ENCODE measurements around the gene DIS3L2.

The DIS3L2 gene

DNA sequence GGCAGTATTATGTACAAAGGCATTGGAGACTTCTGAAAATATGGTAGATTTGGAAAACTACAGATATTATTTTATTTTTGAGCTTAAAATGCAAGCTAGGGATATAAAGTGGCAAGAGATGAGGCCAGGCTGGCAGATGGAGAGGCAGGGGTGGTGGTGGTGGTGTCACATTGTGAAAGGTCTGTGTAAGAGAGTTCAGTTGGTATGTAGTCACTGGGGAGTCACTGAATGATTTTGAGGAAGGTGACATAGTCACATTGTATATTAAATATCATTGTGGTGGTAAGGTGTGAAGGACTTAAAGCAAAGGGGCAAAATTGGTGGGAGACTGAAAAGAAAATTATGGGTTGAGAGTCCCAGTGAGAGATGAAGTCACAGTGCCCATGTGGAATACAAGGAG, 82.5 kb downstream of the DIS3L2 start:
- in situ Hi-C loops (cut with MboI; ENCODE audit: low sequenced_read_pairs) = no loop called here

- in situ Hi-C loops (cut with MboI; ENCODE audit: low sequenced_read_pairs) = no loop called here
Measured at GRCh38 chr2:232049350-232049749, 87.8 kb downstream of the DIS3L2 start.

- in situ Hi-C loops (cut with MboI; ENCODE audit: low sequenced_read_pairs) = no loop called here
Measured at GRCh38 chr2:232052591-232052990, 91.1 kb downstream of the DIS3L2 start.

DNA sequence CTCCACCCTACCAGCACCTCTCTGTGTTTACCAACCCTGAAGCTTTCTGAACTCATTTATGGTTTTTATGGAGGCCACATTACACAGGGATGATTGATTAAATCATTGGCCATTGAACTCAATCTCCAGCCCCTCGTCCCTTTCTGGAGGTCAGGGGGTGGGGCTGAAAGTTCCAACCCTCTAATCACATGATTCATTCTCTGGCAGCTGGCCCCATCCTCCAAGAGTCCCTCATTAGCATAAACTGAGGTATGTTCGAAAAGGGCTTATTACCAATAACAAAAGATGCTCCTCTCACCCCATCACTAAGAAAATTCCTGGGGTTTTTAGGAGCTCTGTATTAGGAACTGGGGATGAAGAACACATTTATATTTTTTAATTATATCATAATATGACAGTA, 92.3 kb downstream of the DIS3L2 start:
- in situ Hi-C loops (cut with MboI; ENCODE audit: low sequenced_read_pairs) = no loop called here

- in situ Hi-C loops (cut with MboI; ENCODE audit: low sequenced_read_pairs) = no loop called here
Measured at GRCh38 chr2:232058063-232058877, 96.8 kb downstream of the DIS3L2 start.

GRCh38 chr2:232058931-232059330, 97.4 kb downstream of the DIS3L2 start:
- in situ Hi-C loops (cut with MboI; ENCODE audit: low sequenced_read_pairs) = no loop called here

DNA sequence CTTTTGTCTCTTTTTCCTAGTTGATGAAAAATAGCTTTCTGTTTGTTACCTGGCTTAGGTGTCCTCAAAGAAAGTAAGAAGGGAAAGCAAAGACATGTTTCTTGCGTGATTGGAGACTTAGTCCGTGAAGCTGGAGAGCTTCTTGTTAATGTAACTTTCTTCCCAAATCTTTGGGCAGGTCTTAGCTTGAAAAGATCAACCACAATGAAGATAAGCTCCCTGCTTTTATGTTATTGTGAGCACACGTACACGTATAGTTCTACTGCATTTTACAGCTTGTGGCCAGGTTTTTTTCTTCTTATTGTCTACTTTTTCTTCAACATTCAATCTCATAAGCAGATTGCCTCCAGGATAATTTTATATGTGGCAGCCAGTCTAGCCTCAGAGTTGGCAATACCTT, 99.8 kb downstream of the DIS3L2 start:
- in situ Hi-C loops (cut with MboI; ENCODE audit: low sequenced_read_pairs) = no loop called here

DNA sequence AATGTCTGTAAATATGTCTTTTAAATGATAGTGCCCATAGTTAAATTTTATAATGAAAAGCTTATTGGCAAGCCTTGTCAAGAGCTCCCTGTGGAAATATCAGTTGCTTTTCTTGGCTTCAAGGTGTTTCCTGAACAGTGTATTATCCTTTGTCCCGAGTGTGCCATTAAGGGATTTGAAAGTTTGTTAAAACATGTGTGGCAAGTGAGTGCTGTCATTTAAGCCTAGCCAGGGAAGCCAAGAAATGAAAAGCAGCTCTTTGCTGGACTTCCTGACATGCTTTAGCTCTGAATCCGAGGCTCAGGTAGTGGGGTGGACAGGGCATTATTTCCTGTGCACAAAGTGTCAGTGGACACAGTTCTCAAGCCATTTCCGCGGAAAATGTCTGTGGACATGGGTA, 111.5 kb downstream of the DIS3L2 start:
- in situ Hi-C loops (cut with MboI; ENCODE audit: low sequenced_read_pairs) = no loop called here

GRCh38 chr2:232073699-232074098, 112.2 kb downstream of the DIS3L2 start:
- in situ Hi-C loops (cut with MboI; ENCODE audit: low sequenced_read_pairs) = no loop called here

- in situ Hi-C loops (cut with MboI; ENCODE audit: low sequenced_read_pairs) = no loop called here
Measured at GRCh38 chr2:232075080-232075479, 113.6 kb downstream of the DIS3L2 start.

DNA sequence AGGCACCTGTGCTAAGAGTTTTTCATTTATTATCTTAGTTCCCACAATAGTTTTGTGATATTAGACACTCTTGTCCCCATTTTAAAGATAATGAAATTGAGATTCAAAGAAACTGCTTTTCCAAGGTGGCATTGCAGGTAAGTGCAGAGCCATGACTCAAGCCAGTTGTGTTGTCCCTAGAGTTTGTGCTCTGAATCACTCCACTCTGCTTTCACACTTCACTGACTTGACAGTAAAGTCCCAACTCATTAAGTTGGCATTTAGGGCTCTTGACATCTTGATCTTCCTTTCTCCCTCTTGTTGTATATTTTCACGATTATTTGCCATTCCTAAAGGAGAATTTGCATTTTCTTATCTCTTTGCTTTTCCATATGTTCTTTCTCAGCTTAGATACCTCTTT, 114.3 kb downstream of the DIS3L2 start:
- in situ Hi-C loops (cut with MboI; ENCODE audit: low sequenced_read_pairs) = no loop called here

DNA sequence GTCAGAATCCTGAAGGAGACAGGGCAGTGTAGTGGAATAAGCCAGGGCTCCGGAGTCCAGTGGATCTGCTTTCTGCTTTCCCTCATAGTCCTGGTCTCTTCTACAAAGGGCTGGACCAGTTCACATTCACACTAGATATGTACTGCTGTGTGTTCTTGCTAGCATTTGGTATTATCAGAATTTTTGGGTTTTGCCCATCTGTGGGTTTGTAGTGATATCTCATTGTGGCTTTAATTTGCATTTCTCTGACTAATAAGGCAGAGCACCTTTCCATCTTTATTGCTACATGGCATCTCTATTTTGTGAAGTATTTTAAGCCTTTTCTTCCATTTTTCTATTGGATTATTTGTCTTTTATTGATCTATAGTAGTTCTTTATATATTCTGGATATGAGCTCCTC, 114.8 kb downstream of the DIS3L2 start:
- in situ Hi-C loops (cut with MboI; ENCODE audit: low sequenced_read_pairs) = no loop called here

DNA sequence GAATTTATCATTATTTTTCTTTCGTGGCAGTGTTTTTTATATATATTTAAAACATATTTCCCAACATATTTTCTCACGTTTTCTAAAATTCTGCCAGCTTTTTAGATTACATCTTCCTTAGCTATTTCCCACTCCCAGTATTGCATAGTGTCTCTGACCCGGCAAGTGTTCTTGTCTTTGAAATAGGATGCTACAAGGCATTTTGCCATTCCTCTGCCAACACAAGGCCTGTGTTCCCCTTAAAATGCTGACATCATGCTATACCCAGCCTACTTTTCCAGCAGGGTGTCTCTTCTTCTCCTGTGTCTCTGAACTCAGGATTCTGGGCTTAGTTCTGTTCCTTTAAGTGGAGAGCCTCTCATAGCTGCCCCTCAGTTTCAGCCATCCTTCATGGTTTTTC, 115.2 kb downstream of the DIS3L2 start:
- in situ Hi-C loops (cut with MboI; ENCODE audit: low sequenced_read_pairs) = no loop called here

GRCh38 chr2:232085164-232085563, 123.7 kb downstream of the DIS3L2 start:
- in situ Hi-C loops (cut with MboI; ENCODE audit: low sequenced_read_pairs) = no loop called here

DNA sequence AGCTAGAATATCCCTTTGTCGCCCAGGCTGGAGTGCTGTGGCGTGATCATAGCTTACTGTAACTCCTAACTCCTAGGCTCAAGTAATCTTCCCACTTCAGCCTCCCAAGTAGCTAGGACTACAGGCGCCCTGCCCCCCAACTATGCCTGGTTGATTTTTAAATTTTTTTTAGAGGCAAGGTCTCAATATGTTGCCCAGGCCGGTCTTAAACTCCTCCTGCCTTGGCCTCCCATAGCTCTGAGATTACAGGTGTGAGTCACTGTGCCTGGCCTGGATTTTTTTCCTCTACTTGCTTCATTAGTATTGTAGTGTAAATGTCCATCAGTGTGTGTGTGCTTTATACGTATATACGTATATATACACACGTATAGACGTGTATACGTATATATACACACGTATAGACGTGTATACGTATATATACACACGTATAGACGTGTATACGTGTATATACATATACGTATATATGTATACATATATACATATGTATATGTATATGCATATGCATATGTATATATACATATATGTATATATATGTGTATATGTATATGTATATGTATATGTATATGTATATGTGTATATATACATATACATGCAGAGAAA, 124.4 kb downstream of the DIS3L2 start:
- in situ Hi-C loops (cut with MboI; ENCODE audit: low sequenced_read_pairs) = no loop called here

DNA sequence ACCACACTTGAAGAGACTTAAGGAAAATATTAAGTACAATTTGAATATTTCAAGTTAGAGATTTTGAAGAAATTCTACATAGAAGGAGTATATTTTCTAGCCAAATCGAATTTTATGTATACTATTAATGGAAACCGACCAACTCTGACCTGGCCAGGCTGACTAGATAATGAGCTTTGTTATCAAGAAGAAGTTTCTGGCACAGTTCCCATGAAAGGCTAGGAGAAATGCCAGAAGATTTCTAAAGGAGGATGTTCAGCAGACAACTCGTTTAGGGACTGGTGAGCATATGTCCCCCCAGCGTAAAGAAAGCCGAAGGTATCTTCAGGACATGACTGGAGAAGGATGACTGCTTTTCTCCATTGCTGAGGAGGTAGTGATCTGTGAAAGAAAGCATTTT, 127.3 kb downstream of the DIS3L2 start:
- in situ Hi-C loops (cut with MboI; ENCODE audit: low sequenced_read_pairs) = no loop called here

- in situ Hi-C loops (cut with MboI; ENCODE audit: low sequenced_read_pairs) = no loop called here
Measured at GRCh38 chr2:232094201-232094600, 132.7 kb downstream of the DIS3L2 start.

- in situ Hi-C loops (cut with MboI; ENCODE audit: low sequenced_read_pairs) = no loop called here
Measured at GRCh38 chr2:232094883-232095282, 133.4 kb downstream of the DIS3L2 start.

- in situ Hi-C loops (cut with MboI; ENCODE audit: low sequenced_read_pairs) = no loop called here
Measured at GRCh38 chr2:232097260-232097659, 135.7 kb downstream of the DIS3L2 start.

DNA sequence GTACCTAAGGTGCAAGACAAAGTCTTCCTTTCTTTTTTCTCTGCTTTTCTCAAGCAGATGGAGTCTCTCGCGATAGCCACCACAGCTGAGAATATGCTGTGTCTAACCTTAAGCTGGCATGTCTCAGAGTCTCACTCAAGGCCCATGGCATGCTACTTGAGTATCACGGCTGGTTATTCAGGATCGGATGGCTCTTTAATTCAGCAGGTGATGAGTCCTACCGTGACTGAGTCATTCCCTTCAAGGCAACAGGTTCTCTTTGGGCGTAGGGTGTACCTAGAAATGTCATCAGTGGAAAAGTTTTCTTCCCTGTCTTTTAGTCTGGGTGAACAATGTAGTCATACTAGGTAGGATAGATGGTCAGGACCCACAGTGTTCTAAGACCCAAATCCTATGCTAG, 136.2 kb downstream of the DIS3L2 start:
- in situ Hi-C loops (cut with MboI; ENCODE audit: low sequenced_read_pairs) = no loop called here

DNA sequence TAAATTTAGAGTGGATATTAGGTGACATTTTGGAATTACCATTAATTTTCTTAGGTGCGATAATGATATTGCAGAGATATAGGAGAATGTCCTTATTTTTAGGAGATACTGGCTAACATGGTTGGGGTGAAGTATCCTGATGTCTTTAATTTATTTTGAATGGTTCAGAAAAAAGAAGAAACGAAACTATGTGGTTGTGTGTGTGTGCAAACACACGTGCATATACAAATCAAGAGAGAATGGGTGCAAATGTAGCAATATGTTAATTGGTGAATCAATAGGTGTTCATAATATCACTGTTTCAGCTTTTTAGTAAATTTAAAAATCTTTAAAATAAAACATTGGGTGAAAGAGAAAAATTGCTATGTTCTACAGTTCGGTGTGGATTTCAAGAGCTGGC, 140.9 kb downstream of the DIS3L2 start:
- in situ Hi-C loops (cut with MboI; ENCODE audit: low sequenced_read_pairs) = no loop called here

DNA sequence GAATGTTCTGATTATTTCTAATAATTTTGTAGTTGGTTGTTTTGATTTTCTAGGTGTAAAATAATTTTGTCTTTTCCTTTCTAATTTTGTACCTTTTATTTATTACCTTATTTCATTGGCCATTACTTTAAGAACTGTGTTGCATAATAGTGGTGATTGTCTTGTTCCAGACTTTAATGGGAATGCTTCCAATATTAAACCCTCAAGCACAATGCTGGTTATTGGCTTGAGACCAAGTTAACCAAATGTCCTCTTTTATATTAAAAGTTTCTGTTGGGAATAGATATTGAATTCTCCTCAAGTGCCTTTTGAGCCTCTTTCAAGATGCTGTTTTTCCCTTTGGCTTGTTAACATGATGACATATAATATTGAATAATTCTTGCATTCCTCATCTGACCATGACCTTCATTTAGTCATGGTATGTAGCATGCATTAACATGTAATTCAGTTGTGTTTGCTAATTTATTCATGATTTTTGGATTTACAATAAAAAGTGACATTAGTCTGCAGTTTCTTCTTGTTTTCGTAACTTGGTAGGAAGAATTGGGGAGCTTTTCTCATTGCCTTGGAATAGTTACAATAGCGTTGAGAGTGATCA, 141.7 kb downstream of the DIS3L2 start:
- in situ Hi-C loops (cut with MboI; ENCODE audit: low sequenced_read_pairs) = no loop called here

Data from HL-60/S4 treated with retinoic acid at 250 ng/mL for 4 days and 3 days (cell line).